LNCaP clone FGC (cell line): ENCODE data around the gene ACVRL1.

Experiments used
- DNase-seq: peaks from one replicate; pipeline ENCODE4 v3.0.0-alpha.2; 2011; ENCODE audit warnings: low read depth
- H3K4me3 ChIP-seq: 2 replicates; pipeline ENCODE4 v1.5.1; 2011; ENCODE audit warnings: mild to moderate bottlenecking, low read depth, low read length, control low read depth
- CTCF ChIP-seq: IDR thresholded peaks from 2 replicates; pipeline ENCODE4 v1.5.1; 2012; ENCODE audit warnings: mild to moderate bottlenecking; ENCODE audit not compliant: control insufficient read depth, insufficient read depth; ENCODE audit errors: extremely low read depth

Gene ACVRL1

GRCh38 chr12:51923506-51924365 lies 16.4 kb downstream of the ACVRL1 start:
- TF ChIP-seq CTCF: peak; percentile 36; the same call in 1 of the 2 replicates
- H3K4me3 ChIP-seq: no peak overlapping the region
- no peak for DNase-seq

DNA sequence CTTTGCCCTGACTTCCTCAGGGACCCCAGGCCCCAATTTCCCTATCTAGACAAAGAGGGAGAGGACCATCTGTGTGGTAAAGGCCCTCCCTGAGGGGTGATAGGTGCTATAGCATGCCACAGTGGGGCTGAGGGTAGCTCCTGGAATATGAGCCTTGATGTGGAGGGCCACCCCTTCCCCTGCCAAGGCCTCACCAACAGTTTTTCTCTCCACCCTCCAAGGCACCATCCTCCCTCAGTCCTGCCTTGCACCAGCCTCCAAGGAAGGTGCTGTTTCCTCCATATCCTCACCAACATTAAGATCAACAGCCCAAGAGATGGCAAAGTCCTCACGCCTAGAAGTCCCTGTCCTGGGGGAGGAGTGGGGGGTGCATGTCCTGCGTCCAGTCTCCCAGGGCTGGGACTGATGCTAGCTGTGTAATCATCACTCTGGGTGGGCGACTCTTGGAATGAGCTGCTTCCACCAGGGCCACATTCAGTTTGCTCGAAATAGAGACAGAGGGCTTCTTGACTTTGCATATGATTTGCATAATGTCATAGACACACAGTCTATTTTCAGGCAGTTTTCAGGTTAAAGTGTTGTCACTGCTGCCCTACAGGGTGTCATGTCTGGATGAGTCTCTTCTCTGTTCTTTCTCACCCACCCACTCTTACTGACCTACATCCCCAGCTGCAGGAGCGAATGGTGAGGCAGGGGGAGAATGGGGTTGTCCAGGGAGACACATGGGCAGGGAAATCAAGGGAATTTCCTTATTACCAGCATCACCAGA lies 17.4 kb downstream of the ACVRL1 start:
- no peak overlapping the region for H3K4me3 ChIP-seq
- TF ChIP-seq CTCF: no peak
- DNase-seq: no peak

DNA sequence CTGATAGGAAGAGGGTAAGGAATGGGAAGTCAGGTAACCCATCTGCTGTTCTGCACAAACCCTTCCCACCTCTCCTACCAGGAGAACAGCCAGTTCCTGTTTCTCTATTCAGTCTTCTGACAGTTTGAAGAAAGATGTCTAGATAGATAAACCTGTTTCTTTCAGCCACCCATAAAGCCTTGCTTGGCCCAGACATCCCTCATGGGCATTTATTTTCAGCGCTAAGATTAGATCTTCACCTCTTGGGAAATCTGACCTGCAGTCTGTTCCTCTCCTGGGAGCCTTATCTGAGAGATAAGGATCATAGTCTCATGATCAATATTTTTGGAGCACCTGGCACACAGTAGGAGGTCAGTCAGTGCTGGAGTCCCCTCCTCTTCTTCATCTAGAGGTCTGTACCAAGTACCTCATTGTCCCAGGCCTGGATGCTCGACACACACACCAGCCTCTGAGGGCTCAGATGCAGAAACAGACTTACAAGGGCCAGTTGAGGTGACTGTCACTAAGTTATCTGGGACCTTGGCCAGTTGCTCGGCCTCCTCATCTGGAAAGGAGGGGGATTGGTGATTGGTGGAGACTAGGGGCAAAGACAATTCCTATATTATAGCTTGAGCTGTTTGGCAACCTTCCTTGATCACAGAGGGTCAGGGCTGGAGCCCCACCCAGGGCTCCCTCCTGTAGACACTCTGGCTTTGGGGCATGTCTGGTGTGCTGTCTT lies 18.2 kb downstream of the ACVRL1 start:
- no peak overlapping the region for H3K4me3 ChIP-seq
- no peak for TF ChIP-seq CTCF
- no peak for DNase-seq

DNA sequence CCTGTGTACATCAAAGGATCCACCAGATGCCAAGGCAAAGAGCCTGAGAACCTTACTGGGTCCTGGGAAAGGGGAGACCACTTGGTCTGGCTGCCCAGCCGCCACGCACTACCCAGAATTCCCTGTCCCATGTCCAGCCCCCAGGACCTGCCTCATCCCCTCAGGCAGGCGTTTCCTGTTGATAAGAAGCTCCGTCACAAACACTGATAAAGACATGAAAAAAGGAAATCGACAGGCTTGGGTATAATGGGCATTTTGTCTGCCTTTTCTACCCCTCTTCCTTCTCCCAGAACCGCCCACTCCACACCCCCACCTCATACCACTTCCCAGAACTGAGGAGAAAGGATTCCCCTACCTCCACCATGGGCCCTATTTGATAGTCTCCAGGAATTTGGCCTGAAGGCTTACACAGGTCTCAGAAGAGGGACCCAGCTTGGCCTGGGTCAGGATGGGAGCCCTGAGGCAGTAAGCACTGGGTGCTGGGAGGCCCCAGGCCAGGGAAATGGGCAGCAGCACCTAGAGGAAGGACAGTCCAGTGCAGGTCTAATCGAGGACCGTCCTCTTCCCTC lies 18.8 kb downstream of the ACVRL1 start:
- no peak overlapping the region for H3K4me3 ChIP-seq
- no peak for DNase-seq
- no peak for TF ChIP-seq CTCF

GRCh38 chr12:51926718-51927117 lies 19.4 kb downstream of the ACVRL1 start:
- H3K4me3 ChIP-seq: no peak overlapping the region
- no peak for DNase-seq
- peak; percentile 46 for TF ChIP-seq CTCF

DNA sequence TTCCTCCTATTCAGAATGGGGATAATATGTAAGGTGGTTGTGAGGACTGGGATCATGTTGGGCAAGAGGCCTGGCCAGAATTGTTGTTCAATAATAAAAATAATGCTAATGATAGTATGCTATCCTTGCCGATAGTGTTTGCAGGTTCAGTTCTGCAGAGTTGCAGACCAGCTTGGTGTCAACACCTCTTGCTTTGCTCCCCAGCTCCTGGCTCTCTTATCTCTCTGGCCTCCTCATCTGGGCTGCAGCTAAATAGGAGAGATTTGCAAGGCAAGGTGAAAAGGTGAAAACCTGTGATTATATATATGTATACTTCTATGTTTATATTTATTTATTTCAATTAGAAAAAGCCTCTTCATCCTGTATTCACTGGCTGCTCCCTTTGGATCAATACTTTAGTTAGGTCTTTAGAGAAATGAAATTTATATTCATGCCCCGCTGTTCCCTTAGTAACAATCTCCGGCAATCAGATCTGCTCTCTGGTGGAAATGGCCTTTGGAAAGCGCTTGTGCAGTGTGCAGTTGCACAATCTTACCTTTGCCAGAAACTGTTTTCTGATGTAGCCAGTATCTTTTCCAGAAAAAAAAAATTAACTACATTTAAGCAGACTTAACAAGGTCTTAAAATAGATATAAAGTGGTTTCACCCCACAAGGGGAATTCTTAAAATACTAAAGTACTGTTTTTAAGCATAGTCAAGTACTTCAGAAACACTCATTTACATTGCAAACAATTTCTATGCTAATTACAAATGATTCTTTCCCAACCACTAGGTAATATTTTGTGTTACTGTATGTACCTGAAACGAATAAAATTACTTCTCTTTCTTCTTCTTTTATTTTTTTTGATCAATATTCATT lies 25.1 kb downstream of the ACVRL1 start:
- no peak overlapping the region for H3K4me3 ChIP-seq
- no peak for TF ChIP-seq CTCF
- no peak for DNase-seq
